ENCODE results near the gene MYG1.

GRCh38 chr12:53330671-53331070 is 31.2 kb downstream of the MYG1 start:
- TF ChIP-seq, protein P1, sequence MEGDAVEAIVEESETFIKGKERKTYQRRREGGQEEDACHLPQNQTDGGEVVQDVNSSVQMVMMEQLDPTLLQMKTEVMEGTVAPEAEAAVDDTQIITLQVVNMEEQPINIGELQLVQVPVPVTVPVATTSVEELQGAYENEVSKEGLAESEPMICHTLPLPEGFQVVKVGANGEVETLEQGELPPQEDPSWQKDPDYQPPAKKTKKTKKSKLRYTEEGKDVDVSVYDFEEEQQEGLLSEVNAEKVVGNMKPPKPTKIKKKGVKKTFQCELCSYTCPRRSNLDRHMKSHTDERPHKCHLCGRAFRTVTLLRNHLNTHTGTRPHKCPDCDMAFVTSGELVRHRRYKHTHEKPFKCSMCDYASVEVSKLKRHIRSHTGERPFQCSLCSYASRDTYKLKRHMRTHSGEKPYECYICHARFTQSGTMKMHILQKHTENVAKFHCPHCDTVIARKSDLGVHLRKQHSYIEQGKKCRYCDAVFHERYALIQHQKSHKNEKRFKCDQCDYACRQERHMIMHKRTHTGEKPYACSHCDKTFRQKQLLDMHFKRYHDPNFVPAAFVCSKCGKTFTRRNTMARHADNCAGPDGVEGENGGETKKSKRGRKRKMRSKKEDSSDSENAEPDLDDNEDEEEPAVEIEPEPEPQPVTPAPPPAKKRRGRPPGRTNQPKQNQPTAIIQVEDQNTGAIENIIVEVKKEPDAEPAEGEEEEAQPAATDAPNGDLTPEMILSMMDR (IDR thresholded peaks at IDR 0.05): no peak
- TF ChIP-seq POLR2A (IDR thresholded peaks at IDR 0.05): no peak

Data from Peyer's patch (tissue), 4 donors.